NCI-H128 (cell line): ENCODE measurements around the gene DHX57.
"Not testable (repeated sequence)": the region's sequence is repeated elsewhere in the genome, so short reads cannot be mapped to it uniquely, and the experiment has no call there.

Experiments used
- DNase-seq: peaks from one replicate; lab custom pipeline; 2025; ENCODE audit not compliant: unreplicated experiment; lab: John Stamatoyannopoulos, UW

Gene DHX57

GRCh38 chr2:38806015-38806732 is 69.6 kb downstream of the DHX57 start:
- no peak for DNase-seq

GRCh38 chr2:38797953-38798352 is 77.8 kb downstream of the DHX57 start:
- no peak for DNase-seq

GRCh38 chr2:38797250-38797676 is 78.5 kb downstream of the DHX57 start:
- no peak for DNase-seq

GRCh38 chr2:38795016-38795415 is 80.7 kb downstream of the DHX57 start:
- not testable (repeated sequence) for DNase-seq

- DNase-seq, result no peak
These were observed 81.3 kb downstream of the DHX57 start for GRCh38 chr2:38794235-38794946.

- DNase-seq, result no peak
These were observed 82.2 kb downstream of the DHX57 start for GRCh38 chr2:38793511-38793910.

- DNase-seq, result no peak
These were observed 83.0 kb downstream of the DHX57 start for GRCh38 chr2:38792751-38793150.

GRCh38 chr2:38792321-38792720 is 83.4 kb downstream of the DHX57 start:
- DNase-seq, result not testable (repeated sequence)

- DNase-seq, result no peak
These were observed 84.0 kb downstream of the DHX57 start for GRCh38 chr2:38791744-38792143.

- DNase-seq, result no peak
These were observed 86.0 kb downstream of the DHX57 start for GRCh38 chr2:38789691-38790090.

- no peak for DNase-seq
These were observed 87.4 kb downstream of the DHX57 start for GRCh38 chr2:38788306-38788705.

GRCh38 chr2:38783586-38783985 is 92.1 kb downstream of the DHX57 start:
- DNase-seq, result no peak

GRCh38 chr2:38778687-38779082 is 97.0 kb downstream of the DHX57 start:
- no peak for DNase-seq

- no peak for DNase-seq
These were observed 99.2 kb downstream of the DHX57 start for GRCh38 chr2:38776531-38776930.

- no peak for DNase-seq
These were observed 99.9 kb downstream of the DHX57 start for GRCh38 chr2:38775921-38776225.

GRCh38 chr2:38775097-38775920 is 100.4 kb downstream of the DHX57 start:
- no peak for DNase-seq

- no peak for DNase-seq
These were observed 104.1 kb downstream of the DHX57 start for GRCh38 chr2:38771632-38772031.

GRCh38 chr2:38765551-38765950 is 110.2 kb downstream of the DHX57 start:
- DNase-seq, result no peak

GRCh38 chr2:38765149-38765548 is 110.6 kb downstream of the DHX57 start:
- no peak for DNase-seq

- no peak for DNase-seq
These were observed 112.0 kb downstream of the DHX57 start for GRCh38 chr2:38763728-38764127.

- no peak for DNase-seq
These were observed 112.5 kb downstream of the DHX57 start for GRCh38 chr2:38763228-38763627.

GRCh38 chr2:38755891-38756290 is 119.8 kb downstream of the DHX57 start:
- not testable (repeated sequence) for DNase-seq
